Urinary bladder (tissue), 4 donors: ENCODE data around the gene INPP5A. TPM values are rescaled to one million over a fixed set of nuclear protein-coding genes. Genes with fewer than 3 reads are reported as not detected.
"Not testable (repeated sequence)": the region's sequence is repeated elsewhere in the genome, so short reads cannot be mapped to it uniquely, and the experiment has no call there.

Experiments used
- DNase-seq: peaks from one replicate; pipeline ENCODE4 v3.0.0-alpha.2; 2015; ENCODE audit errors: extremely low spot score
- H3K27ac ChIP-seq: one replicate; pipeline ENCODE4 v1.5.1; 2013; ENCODE audit warnings: low read depth, mild to moderate bottlenecking, moderate library complexity
- H3K36me3 ChIP-seq: one replicate; pipeline ENCODE4 v1.6.1; 2013; ENCODE audit warnings: mild to moderate bottlenecking, moderate library complexity; ENCODE audit not compliant: insufficient read depth
- H3K4me1 ChIP-seq: one replicate; pipeline ENCODE4 v1.6.1; 2013; ENCODE audit warnings: mild to moderate bottlenecking, moderate library complexity; ENCODE audit not compliant: insufficient read depth
- H3K4me3 ChIP-seq: one replicate; pipeline ENCODE4 v1.5.1; 2013; ENCODE audit warnings: low read depth, low read length
- WGBS: extraction: QIAGEN DNeasy Blood & Tissue Kit; methylation state at CpG from one replicate; pipeline ENCODE4 v1.1.7; 2013; 5-methylcytosine and 5-hydroxymethylcytosine counted together
- polyA plus RNA-seq: library from polyadenylated mRNA; stranded (reverse); fragments of 200-250 nt; gene quantifications from one replicate; pipeline ENCODE4 v1.2.3, GENCODE V29; 2013
- total RNA-seq: library from RNA; depleted of rRNA; stranded (reverse); fragments of >200 nt; gene quantifications from one replicate; pipeline ENCODE4 v1.2.3, GENCODE V29; 2014
- donor health status: healthy with polysubstance abuse.
- donor health status: healthy.

Gene INPP5A
- total and polyA plus RNA-seq, 2 donors = 61.0 to 66.2 TPM

DNA sequence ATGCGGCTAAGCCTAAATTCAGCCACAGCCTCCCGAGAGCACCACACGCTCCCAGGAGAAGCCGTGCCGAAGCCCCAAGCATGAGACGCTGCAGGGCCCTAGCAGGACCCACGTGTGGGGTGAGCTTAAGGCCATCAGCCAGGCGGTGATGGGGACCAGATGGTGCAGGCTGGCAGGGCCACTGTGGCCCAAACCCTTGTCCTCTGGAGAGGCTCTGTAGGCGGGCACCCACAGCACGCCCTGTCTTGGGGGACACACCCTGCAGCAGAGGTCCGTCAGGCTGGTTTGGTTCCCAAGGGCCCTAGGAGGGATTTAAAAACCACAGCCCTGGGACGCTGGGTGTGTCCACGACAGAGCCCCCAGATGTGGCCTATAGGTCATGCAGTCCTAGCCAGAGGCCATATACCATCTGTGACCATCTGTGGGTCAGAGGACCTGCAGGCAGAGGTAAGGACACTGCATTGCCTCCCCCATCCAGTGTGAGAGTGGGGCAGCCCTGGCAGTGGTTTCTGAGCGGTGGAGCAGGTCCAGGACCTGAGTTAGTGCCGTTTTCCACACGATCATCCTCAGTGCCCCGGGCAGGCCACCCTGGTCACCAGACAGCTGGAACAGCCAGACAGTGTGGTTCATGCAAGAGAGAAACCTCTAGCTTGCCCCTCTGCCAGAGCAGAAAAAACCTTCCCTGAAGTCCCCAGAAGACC, 39.6 kb upstream of the INPP5A start:
- no peak overlapping the region for H3K4me3 ChIP-seq
- H3K36me3 ChIP-seq = no peaks in the 10 kb centered on the region
- no peaks in the 10 kb centered on the region for H3K4me1 ChIP-seq
- DNase-seq = no peak
- H3K27ac ChIP-seq = no peak overlapping the region
- 89% methylated on average over 17 of the region's 17 CpGs for WGBS

- H3K36me3 ChIP-seq = no peaks in the 10 kb centered on the region
- no peaks in the 10 kb centered on the region for H3K4me1 ChIP-seq
- no peak for DNase-seq
- H3K4me3 ChIP-seq = no peak overlapping the region
- H3K27ac ChIP-seq = no peak overlapping the region
- 84% methylated on average over 15 of the region's 15 CpGs for WGBS
Measured at GRCh38 chr10:132498562-132499366, 38.8 kb upstream of the INPP5A start.

- DNase-seq = no peak
- Histone ChIP-seq H3K27ac (no peak overlapping the region), H3K4me1 (no peaks in the 10 kb centered on the region), H3K4me3 (no peak overlapping the region), H3K36me3 (no peaks in the 10 kb centered on the region)
- 95% methylated on average over 10 of the region's 10 CpGs for WGBS
Measured at GRCh38 chr10:132499367-132499685, 38.3 kb upstream of the INPP5A start.

GRCh38 chr10:132500781-132501415, 36.7 kb upstream of the INPP5A start:
- WGBS = 90% methylated on average over 14 of the region's 14 CpGs
- Histone ChIP-seq H3K27ac (no peak overlapping the region), H3K36me3 (no peaks in the 10 kb centered on the region), H3K4me3 (no peak overlapping the region), H3K4me1 (no peaks in the 10 kb centered on the region)
- DNase-seq = no peak

- no peak for DNase-seq
- WGBS = 87% methylated on average over 32 of the region's 32 CpGs
- H3K36me3 ChIP-seq = no peaks in the 10 kb centered on the region
- no peak overlapping the region for H3K27ac ChIP-seq
- no peaks in the 10 kb centered on the region for H3K4me1 ChIP-seq
- no peak overlapping the region for H3K4me3 ChIP-seq
Measured at GRCh38 chr10:132502544-132503300, 34.9 kb upstream of the INPP5A start.

DNA sequence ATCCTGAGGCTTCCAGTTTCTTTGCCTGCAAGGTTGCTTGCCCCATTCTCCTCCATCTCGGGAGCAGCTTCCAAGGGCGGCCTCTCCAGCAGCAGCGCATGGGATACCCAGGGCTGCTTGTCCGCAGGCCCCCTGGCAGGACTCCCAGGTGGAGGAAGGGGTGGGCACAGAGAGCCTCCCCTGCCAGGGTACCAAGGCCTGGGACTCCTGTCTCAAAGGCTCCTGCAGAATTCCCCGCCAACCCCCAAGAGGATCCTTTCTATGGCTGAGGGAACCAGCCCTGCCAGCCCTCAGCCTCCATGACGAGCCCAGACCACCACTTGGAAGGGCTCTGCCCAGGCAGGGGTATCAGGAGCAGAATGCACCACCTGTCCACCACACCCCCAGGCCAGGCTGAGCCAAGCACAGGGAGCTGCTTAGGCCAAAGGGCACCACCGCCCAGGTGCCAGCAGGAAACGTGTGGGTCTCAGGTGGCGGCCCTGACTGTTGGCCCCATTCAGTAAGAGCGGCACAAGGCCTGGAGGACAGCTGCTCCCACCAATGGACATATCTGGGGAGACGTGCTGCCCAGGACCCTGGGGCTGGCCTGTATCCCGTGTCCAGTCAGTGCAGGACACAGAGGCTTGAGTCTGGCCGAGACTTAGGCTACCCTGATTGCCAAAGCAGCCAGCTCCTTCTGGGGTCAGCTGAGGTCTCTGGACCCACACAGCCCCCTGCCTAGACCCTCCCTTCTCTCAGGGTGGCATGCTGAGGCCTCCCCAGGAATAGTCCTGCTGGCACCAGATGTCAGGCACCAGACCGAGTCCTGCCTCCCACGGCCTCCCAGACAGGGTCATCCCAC, 33.8 kb upstream of the INPP5A start:
- no peak for DNase-seq
- Histone ChIP-seq H3K27ac (no peak overlapping the region), H3K36me3 (no peaks in the 10 kb centered on the region), H3K4me3 (no peak overlapping the region), H3K4me1 (no peaks in the 10 kb centered on the region)
- WGBS = 88% methylated on average over 15 of the region's 15 CpGs

DNA sequence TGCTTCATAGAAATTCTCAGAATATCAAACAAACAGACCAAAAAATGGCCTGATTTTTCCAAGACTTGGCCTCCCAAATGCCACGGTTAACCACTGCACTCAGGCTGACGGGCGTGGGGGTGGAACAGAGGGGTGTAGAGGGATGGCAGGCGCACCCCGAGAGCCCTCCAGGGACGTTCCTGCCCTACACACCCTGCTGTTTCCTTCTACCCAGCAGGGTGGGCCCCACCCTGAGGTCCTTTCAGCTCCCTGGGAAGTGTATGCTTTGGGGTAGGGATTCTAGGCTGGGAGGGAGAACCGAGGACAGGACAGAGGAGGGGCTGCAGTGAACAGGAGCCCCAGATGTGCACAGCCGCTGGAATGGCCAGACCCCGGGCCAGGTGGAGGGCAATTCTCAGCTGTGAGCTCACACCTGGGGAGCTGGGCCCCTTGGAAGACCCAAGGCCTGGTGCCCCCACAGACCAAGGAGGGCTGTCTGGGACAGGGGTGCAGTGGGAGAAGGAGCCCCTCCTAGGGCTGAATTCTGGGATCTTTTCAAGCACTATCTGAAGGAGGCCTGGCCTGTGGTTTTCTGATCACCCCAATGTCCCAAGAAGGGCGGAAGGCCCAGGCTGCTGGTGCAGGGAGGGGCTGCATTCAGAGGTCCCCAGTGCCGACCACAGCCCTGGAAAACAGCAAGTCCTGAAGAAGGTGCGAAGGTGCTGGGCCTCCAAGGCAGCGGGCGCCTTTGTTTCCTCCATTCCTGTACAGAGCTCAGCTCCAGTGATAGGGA, 32.9 kb upstream of the INPP5A start:
- no peaks in the 10 kb centered on the region for H3K4me1 ChIP-seq
- no peak for DNase-seq
- H3K36me3 ChIP-seq = no peaks in the 10 kb centered on the region
- no peak overlapping the region for H3K27ac ChIP-seq
- H3K4me3 ChIP-seq = no peak overlapping the region
- 91% methylated on average over 14 of the region's 14 CpGs for WGBS

DNA sequence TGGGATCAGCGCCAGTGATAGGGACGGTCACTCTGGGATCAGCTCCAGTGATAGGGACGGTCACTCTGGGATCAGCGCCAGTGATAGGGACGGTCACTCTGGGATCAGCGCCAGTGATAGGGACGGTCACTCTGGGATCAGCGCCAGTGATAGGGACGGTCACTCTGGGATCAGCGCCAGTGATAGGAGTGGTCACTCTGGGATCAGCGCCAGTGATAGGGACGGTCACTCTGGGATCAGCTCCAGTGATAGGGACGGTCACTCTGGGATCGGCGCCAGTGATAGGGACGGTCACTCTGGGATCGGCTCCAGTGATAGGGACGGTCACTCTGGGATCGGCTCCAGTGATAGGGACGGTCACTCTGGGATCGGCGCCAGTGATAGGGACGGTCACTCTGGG, 32.0 kb upstream of the INPP5A start:
- DNase-seq, H3K4me1 ChIP-seq, H3K4me3 ChIP-seq, H3K36me3 ChIP-seq, H3K27ac ChIP-seq: not testable (repeated sequence)
- 67% methylated on average over 15 of the region's 23 CpGs for WGBS

- Histone ChIP-seq H3K27ac (no peak overlapping the region), H3K4me3 (no peak overlapping the region), H3K36me3 (no peaks in the 10 kb centered on the region), H3K4me1 (no peaks in the 10 kb centered on the region)
- peak; percentile 56 for DNase-seq
- WGBS = 61% methylated on average over 11 of the region's 11 CpGs
Measured at GRCh38 chr10:132506711-132507408, 30.7 kb upstream of the INPP5A start.

GRCh38 chr10:132507409-132507955, 30.1 kb upstream of the INPP5A start:
- H3K4me1 ChIP-seq = no peaks in the 10 kb centered on the region
- no peaks in the 10 kb centered on the region for H3K36me3 ChIP-seq
- H3K4me3 ChIP-seq = no peak overlapping the region
- no peak overlapping the region for H3K27ac ChIP-seq
- DNase-seq = no peak
- 83% methylated on average over 10 of the region's 10 CpGs for WGBS

- Histone ChIP-seq H3K27ac (no peak overlapping the region), H3K36me3 (no peaks in the 10 kb centered on the region), H3K4me3 (no peak overlapping the region), H3K4me1 (no peaks in the 10 kb centered on the region)
- DNase-seq = no peak
- WGBS = 91% methylated on average over 10 of the region's 10 CpGs
Measured at GRCh38 chr10:132507956-132508490, 29.6 kb upstream of the INPP5A start.
